ENCODE results near the gene ZNF488. TPM values are rescaled to one million over a fixed set of nuclear protein-coding genes. Genes with fewer than 3 reads are reported as not detected.

Gene ZNF488
- not detected in 2 replicates for total RNA-seq (2013; cell fraction: nucleolus; rRNA removed)
- total RNA-seq (2014; rRNA removed) (not detected in 2 replicates), total RNA-seq (2014; rRNA removed; fragmentation: Illumina TruSeq; extraction: Trizol) (not detected in 2 replicates), total RNA-seq (2021) (not detected in 2 replicates), polyA plus RNA-seq (2011; rRNA removed) (not detected in 2 replicates), polyA plus RNA-seq (2014; fragmentation: Illumina TruSeq; extraction: Trizol) (not detected in 2 replicates), polyA plus RNA-seq (2014; fragmentation: Nextera tagmentation; extraction: Ambion mirVana) (not detected), polyA plus RNA-seq (2014; rRNA removed) (not detected in 2 replicates), polyA plus RNA-seq (2016; fragmentation: Nextera tagmentation; extraction: Ambion mirVana) (not detected), polyA minus RNA-seq (2011; rRNA and poly(A)+ RNA removed) (not detected in 2 replicates), Bru-seq, nascent RNA (not detected), BruChase-seq, experiment 1, labeled RNA remaining after a 6-hour chase (not detected), BruChase-seq, experiment 2, labeled RNA remaining after a 2-hour chase (not detected)
- not detected for polyA plus RNA-seq (2011; ENCODE audit: low read depth)
- polyA plus RNA-seq (2011; cell fraction: cytosol; rRNA removed) = not detected in 2 replicates
- polyA plus RNA-seq (2011; cell fraction: nucleus; rRNA removed) = not detected in 2 replicates
- not detected in 2 replicates for polyA plus RNA-seq (2012)
- polyA minus RNA-seq (2011; cell fraction: cytosol; rRNA and poly(A)+ RNA removed) = not detected in 2 replicates
- polyA minus RNA-seq (2011; cell fraction: nucleus; rRNA and poly(A)+ RNA removed) = not detected in 2 replicates
- long read RNA-seq, experiment 1 = 0 reads
- long read RNA-seq, experiment 2 = 0 reads

GRCh38 chr10:47384148-47384921, at the start of gene ZNF488:
ZNF488 (minus strand) TSS chr10:47384293; CDS start chr10:47368829, 15,464 bp downstream.
- Histone ChIP-seq H2AFZ (ENCODE audit: control insufficient read depth, low read depth, low read length) (peak within 1 kb of the TSS; percentile 75), H3K36me3 (ENCODE audit: control insufficient read depth in 2 of 2, insufficient read depth in 2 of 2, low read length in 1 of 2) (no peaks in the 10 kb centered on the region), H3K9me3 (replicated peaks; ENCODE audit: control insufficient read depth, insufficient read depth, low read length) (peaks cover 6% of the 10 kb centered on the region; the same call in 2 of the 3 replicates), H3K4me2 (ENCODE audit: control insufficient read depth, insufficient read depth) (peak within 1 kb of the TSS; percentile 75), H4K20me1 (ENCODE audit: control insufficient read depth, insufficient read depth) (no peaks in the 10 kb centered on the region), H3K9ac (ENCODE audit: control insufficient read depth, insufficient read depth, low read length) (no peak within 1 kb of the TSS), H3K4me1 (ENCODE audit: control insufficient read depth, insufficient read depth, low read length) (no peaks in the 10 kb centered on the region), H3K79me2 (ENCODE audit: control insufficient read depth, insufficient read depth, low read length) (no peaks in the 10 kb centered on the region), H3K27me3 (replicated peaks in 1 of 2; ENCODE audit: control insufficient read depth in 2 of 2, insufficient read depth in 2 of 2, low read length in 1 of 2) (peaks cover 0 to 4% of the 10 kb centered on the region in 2 experiments; a peak in 3 of 4 replicates), H3K27ac (ENCODE audit: control insufficient read depth, insufficient read depth) (no peak within 1 kb of the TSS), H3K4me3 (peak within 1 kb of the TSS; percentile 61)
- intact Hi-C loops (cut with micrococcal nuclease; ENCODE audit: unreplicated experiment) (no loop called here), in situ Hi-C loops (cut with MboI) (loop anchor here (5.0 kb wide), 2 partner anchors 1102 to 1277 kb away; no protein-coding TSS in a partner anchor)
- TF ChIP-seq HDGF (IDR thresholded peaks at IDR 0.05) (no peak), SIX5 (IDR thresholded peaks at IDR 0.05; ENCODE audit: low read depth, low read length, severe bottlenecking) (no peak), ZZZ3 (IDR thresholded peaks at IDR 0.05; ENCODE audit: control insufficient read depth, insufficient read length, low read depth) (no peak), E4F1 (IDR thresholded peaks at IDR 0.05; ENCODE audit: borderline replicate concordance, partially characterized antibody) (no peak), RAD21 (IDR thresholded peaks at IDR 0.05; ENCODE audit: insufficient read depth, low read depth, low read length) (no peak), RFX5 (IDR thresholded peaks at IDR 0.05; ENCODE audit: low read depth, low read length) (no peak), NR2F1 (conservative IDR thresholded peaks at IDR 0.05) (0 out of 2 replicates have a peak, but pooled peaks have one; percentile 27), MEF2B (IDR thresholded peaks at IDR 0.05; ENCODE audit: partially characterized antibody, poor library complexity, severe bottlenecking) (no peak)
- no peak for DNase-seq (ENCODE audit: low read depth, low spot score)
- ChIA-PET SMC1A (ENCODE audit: uncharacterized antibody, unreplicated experiment) (no interaction called here), POLR2A (no interaction called here), CTCF (no interaction called here), RAD21 (ENCODE audit: unreplicated experiment) (no interaction called here)
- peak; percentile 98 for ATAC-seq
- BruUV-seq (replicated peaks) = no TSS peak
- WGBS (ENCODE audit: insufficient coverage, insufficient replicate concordance, low lambda C conversion rate, missing lambda C conversion rate) = 3% methylated on average over 65 of the region's 75 CpGs
- FAIRE-seq = no peak
